Uterus (tissue), 2 donors: ENCODE data around the gene P2RX3.

Experiments used
- CTCF ChIP-seq, 4 experiments: fragments of 200-600 bp in 2 of 4; fragments of 450-650 bp in 2 of 4; sonication (generic) in 2 of 4; IDR thresholded peaks; one replicate each; pipeline ENCODE4 v1.5.1; 2016 to 2019; ENCODE audit warnings: antibody characterized with exemption in 4 of 4, mild to moderate bottlenecking in 2 of 4, moderate library complexity in 1 of 4
- POLR2A ChIP-seq, 2 donors: fragments of 450-650 bp; IDR thresholded peaks; one replicate each; pipeline ENCODE4 v1.6.1; 2016; ENCODE audit warnings: antibody characterized with exemption in 2 of 2, mild to moderate bottlenecking in 1 of 2, moderate library complexity in 1 of 2

- TF ChIP-seq CTCF (IDR thresholded peaks at IDR 0.05): no peak
- TF ChIP-seq POLR2A (IDR thresholded peaks at IDR 0.05): no peak
Measured at GRCh38 chr11:57336111-57336666, 2.0 kb upstream of the P2RX3 start.
